ENCODE measurements around the gene IGLL1. TPM values are rescaled to one million over a fixed set of nuclear protein-coding genes. Genes with fewer than 3 reads are reported as not detected.
"Not testable (repeated sequence)": the region's sequence is repeated elsewhere in the genome, so short reads cannot be mapped to it uniquely, and the experiment has no call there.

The IGLL1 gene
- total RNA-seq, 2 experiments from 2014 or later, result not detected

- H3K27ac Mint-ChIP-seq, result no peak overlapping the region
- ATAC-seq, result no peak
- CTCF ChIA-PET, result no interaction called here
- DNase-seq, result no peak
- POLR2A ChIA-PET, result interaction anchor here (0.6 kb wide), 1 partner anchor 837 kb away, joined by 3 read pairs; no protein-coding TSS in a partner anchor
- H3K4me1 Mint-ChIP-seq (ENCODE audit: low read depth), result peaks cover 8% of the 10 kb centered on the region
- no peaks in the 10 kb centered on the region for H3K36me3 Mint-ChIP-seq (ENCODE audit: low read depth)
- no peak overlapping the region for H3K4me3 Mint-ChIP-seq
- H3K27me3 Mint-ChIP-seq (ENCODE audit: low read depth), result peaks cover 28% of the 10 kb centered on the region
- H3K9me3 Mint-ChIP-seq (ENCODE audit: insufficient read depth), result no peaks in the 10 kb centered on the region
These were observed 13.2 kb downstream of the IGLL1 start for GRCh38 chr22:23566705-23567475.

- ATAC-seq (no peak), DNase-seq (no peak)
- no peaks in the 10 kb centered on the region for H3K36me3 Mint-ChIP-seq (ENCODE audit: low read depth)
- H3K4me1 Mint-ChIP-seq (ENCODE audit: low read depth), result peaks cover 8% of the 10 kb centered on the region
- POLR2A ChIA-PET, result no interaction called here
- CTCF ChIA-PET, result no interaction called here
- H3K27ac Mint-ChIP-seq, result no peak overlapping the region
- H3K9me3 Mint-ChIP-seq (ENCODE audit: insufficient read depth), result no peaks in the 10 kb centered on the region
- peak overlapping the region; percentile 54 for H3K4me3 Mint-ChIP-seq
- H3K27me3 Mint-ChIP-seq (ENCODE audit: low read depth), result peaks cover 28% of the 10 kb centered on the region
These were observed 14.0 kb downstream of the IGLL1 start for GRCh38 chr22:23565915-23566704.

GRCh38 chr22:23565305-23565914 is 14.7 kb downstream of the IGLL1 start:
- peaks cover 28% of the 10 kb centered on the region for H3K27me3 Mint-ChIP-seq (ENCODE audit: low read depth)
- no peaks in the 10 kb centered on the region for H3K36me3 Mint-ChIP-seq (ENCODE audit: low read depth)
- no peak for DNase-seq
- POLR2A ChIA-PET, result no interaction called here
- H3K4me3 Mint-ChIP-seq, result peak overlapping the region; percentile 54
- CTCF ChIA-PET, result no interaction called here
- peak; percentile 54 for ATAC-seq
- no peak overlapping the region for H3K27ac Mint-ChIP-seq
- H3K4me1 Mint-ChIP-seq (ENCODE audit: low read depth), result peaks cover 8% of the 10 kb centered on the region
- no peaks in the 10 kb centered on the region for H3K9me3 Mint-ChIP-seq (ENCODE audit: insufficient read depth)

GRCh38 chr22:23564276-23564675 is 15.8 kb downstream of the IGLL1 start:
- Mint-ChIP-seq H3K9me3 (ENCODE audit: insufficient read depth) (no peaks in the 10 kb centered on the region), H3K27ac (no peak overlapping the region), H3K36me3 (ENCODE audit: low read depth) (no peaks in the 10 kb centered on the region), H3K27me3 (ENCODE audit: low read depth) (peaks cover 28% of the 10 kb centered on the region), H3K4me1 (ENCODE audit: low read depth) (peaks cover 8% of the 10 kb centered on the region), H3K4me3 (no peak overlapping the region)
- POLR2A ChIA-PET, result no interaction called here
- ATAC-seq (no peak), DNase-seq (no peak)
- CTCF ChIA-PET, result no interaction called here

- Mint-ChIP-seq H3K4me3 (no peak overlapping the region), H3K27ac (no peak overlapping the region), H3K36me3 (ENCODE audit: low read depth) (no peaks in the 10 kb centered on the region), H3K9me3 (ENCODE audit: insufficient read depth) (no peaks in the 10 kb centered on the region), H3K27me3 (ENCODE audit: low read depth) (peaks cover 28% of the 10 kb centered on the region), H3K4me1 (ENCODE audit: low read depth) (peaks cover 8% of the 10 kb centered on the region)
- ChIA-PET CTCF (no interaction called here), POLR2A (no interaction called here)
- no peak for DNase-seq
- no peak for ATAC-seq
These were observed 17.0 kb downstream of the IGLL1 start for GRCh38 chr22:23563111-23563510.

GRCh38 chr22:23562186-23562585 is 17.9 kb downstream of the IGLL1 start:
- DNase-seq (no peak), ATAC-seq (no peak)
- POLR2A ChIA-PET, result no interaction called here
- Mint-ChIP-seq H3K9me3 (ENCODE audit: insufficient read depth) (no peaks in the 10 kb centered on the region), H3K27me3 (ENCODE audit: low read depth) (peaks cover 23% of the 10 kb centered on the region), H3K36me3 (ENCODE audit: low read depth) (no peaks in the 10 kb centered on the region), H3K27ac (no peak overlapping the region), H3K4me3 (no peak overlapping the region), H3K4me1 (ENCODE audit: low read depth) (peaks cover 8% of the 10 kb centered on the region)
- CTCF ChIA-PET, result no interaction called here

GRCh38 chr22:23561025-23561510 is 19.0 kb downstream of the IGLL1 start:
- ATAC-seq; H3K9me3 Mint-ChIP-seq (ENCODE audit: insufficient read depth); H3K36me3 Mint-ChIP-seq (ENCODE audit: low read depth); DNase-seq; CTCF ChIA-PET; H3K4me1 Mint-ChIP-seq (ENCODE audit: low read depth); H3K27ac Mint-ChIP-seq; H3K4me3 Mint-ChIP-seq: not testable (repeated sequence)
- peaks cover 16% of the 10 kb centered on the region for H3K27me3 Mint-ChIP-seq (ENCODE audit: low read depth)
- POLR2A ChIA-PET, result interaction anchor here (0.7 kb wide), 1 partner anchor 1772 kb away, joined by 5 read pairs; no protein-coding TSS in a partner anchor

GRCh38 chr22:23560215-23560614 is 19.9 kb downstream of the IGLL1 start:
- H3K27ac Mint-ChIP-seq; H3K4me1 Mint-ChIP-seq (ENCODE audit: low read depth); H3K36me3 Mint-ChIP-seq (ENCODE audit: low read depth); H3K9me3 Mint-ChIP-seq (ENCODE audit: insufficient read depth); POLR2A ChIA-PET; H3K4me3 Mint-ChIP-seq; DNase-seq; ATAC-seq; H3K27me3 Mint-ChIP-seq (ENCODE audit: low read depth); CTCF ChIA-PET: not testable (repeated sequence)

GRCh38 chr22:23557467-23557866 is 22.6 kb downstream of the IGLL1 start:
- H3K27ac Mint-ChIP-seq, result no peak overlapping the region
- H3K4me1 Mint-ChIP-seq (ENCODE audit: low read depth), result no peaks in the 10 kb centered on the region
- no peaks in the 10 kb centered on the region for H3K9me3 Mint-ChIP-seq (ENCODE audit: insufficient read depth)
- H3K4me3 Mint-ChIP-seq, result no peak overlapping the region
- peaks cover 3% of the 10 kb centered on the region for H3K27me3 Mint-ChIP-seq (ENCODE audit: low read depth)
- no peak for ATAC-seq
- no peak for DNase-seq
- ChIA-PET POLR2A (no interaction called here), CTCF (no interaction called here)
- H3K36me3 Mint-ChIP-seq (ENCODE audit: low read depth), result no peaks in the 10 kb centered on the region

- H3K36me3 Mint-ChIP-seq (ENCODE audit: low read depth), result no peaks in the 10 kb centered on the region
- POLR2A ChIA-PET, result no interaction called here
- no peaks in the 10 kb centered on the region for H3K4me1 Mint-ChIP-seq (ENCODE audit: low read depth)
- no peak for ATAC-seq
- H3K27me3 Mint-ChIP-seq (ENCODE audit: low read depth), result peaks cover under 1% of the 10 kb centered on the region
- no peaks in the 10 kb centered on the region for H3K9me3 Mint-ChIP-seq (ENCODE audit: insufficient read depth)
- CTCF ChIA-PET, result no interaction called here
- no peak for DNase-seq
- no peak overlapping the region for H3K4me3 Mint-ChIP-seq
- H3K27ac Mint-ChIP-seq, result no peak overlapping the region
These were observed 23.1 kb downstream of the IGLL1 start for GRCh38 chr22:23557036-23557435.

- ChIA-PET POLR2A (no interaction called here), CTCF (no interaction called here)
- ATAC-seq, result no peak
- Mint-ChIP-seq H3K9me3 (ENCODE audit: insufficient read depth) (no peaks in the 10 kb centered on the region), H3K36me3 (ENCODE audit: low read depth) (no peaks in the 10 kb centered on the region), H3K27me3 (ENCODE audit: low read depth) (no peaks in the 10 kb centered on the region), H3K27ac (no peak overlapping the region), H3K4me1 (ENCODE audit: low read depth) (no peaks in the 10 kb centered on the region), H3K4me3 (no peak overlapping the region)
- no peak for DNase-seq
These were observed 24.0 kb downstream of the IGLL1 start for GRCh38 chr22:23556026-23556620.

- Mint-ChIP-seq H3K27ac (no peak overlapping the region), H3K36me3 (ENCODE audit: low read depth) (no peaks in the 10 kb centered on the region), H3K27me3 (ENCODE audit: low read depth) (no peaks in the 10 kb centered on the region), H3K4me1 (ENCODE audit: low read depth) (no peaks in the 10 kb centered on the region), H3K4me3 (no peak overlapping the region), H3K9me3 (ENCODE audit: insufficient read depth) (no peaks in the 10 kb centered on the region)
- DNase-seq (no peak), ATAC-seq (no peak)
- POLR2A ChIA-PET, result no interaction called here
- CTCF ChIA-PET, result no interaction called here
These were observed 25.0 kb downstream of the IGLL1 start for GRCh38 chr22:23555118-23555517.
